Body of pancreas (tissue), 4 donors: ENCODE data around the gene KATNAL2.

Experiments used
- POLR2A ChIP-seq, 3 donors: fragments of 450-650 bp; IDR thresholded peaks; one replicate each; pipeline ENCODE4 v1.6.1; 2016; ENCODE audit warnings: antibody characterized with exemption in 3 of 3, mild to moderate bottlenecking in 2 of 3
- TF ChIP-seq, protein P1 (sequence below), 7 experiments: fragments of 450-650 bp in 4 of 7; fragments of 200-600 bp in 3 of 7; sonication (generic) in 3 of 7; IDR thresholded peaks; one replicate each; pipeline ENCODE4 v1.5.1; 2016 to 2019; ENCODE audit warnings: antibody characterized with exemption in 7 of 7

DNA sequence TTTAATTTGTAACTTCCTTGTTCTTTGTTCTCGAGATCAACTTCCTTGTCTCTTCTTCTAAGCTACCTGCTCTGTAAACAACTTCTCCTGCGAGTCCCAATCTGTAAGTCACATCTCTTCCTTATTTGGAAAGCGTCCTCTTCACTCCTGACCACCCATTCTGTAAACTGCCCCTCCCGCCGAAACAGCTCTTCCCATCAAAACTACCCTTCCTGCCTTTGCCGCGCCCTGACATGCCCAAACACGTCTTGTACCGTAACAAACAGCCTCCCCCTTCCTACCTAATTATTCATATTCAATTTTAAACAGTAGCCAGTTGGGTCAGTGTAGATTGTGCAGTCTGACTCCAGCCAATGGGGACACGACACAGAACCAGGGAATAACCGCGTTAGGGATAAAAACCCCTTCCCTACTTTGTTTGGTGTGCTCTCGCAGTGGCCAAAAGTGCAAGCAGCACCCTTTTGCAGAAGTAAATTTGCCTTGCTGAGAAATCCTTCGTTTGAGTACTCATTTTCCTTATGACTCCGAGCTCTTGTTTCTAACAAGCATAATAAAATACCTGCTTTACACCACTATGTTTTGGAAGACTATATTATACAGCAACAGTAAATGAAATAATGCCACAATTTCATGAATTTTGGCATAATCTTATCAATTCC is 39.9 kb upstream of the KATNAL2 start:
- TF ChIP-seq, protein P1, sequence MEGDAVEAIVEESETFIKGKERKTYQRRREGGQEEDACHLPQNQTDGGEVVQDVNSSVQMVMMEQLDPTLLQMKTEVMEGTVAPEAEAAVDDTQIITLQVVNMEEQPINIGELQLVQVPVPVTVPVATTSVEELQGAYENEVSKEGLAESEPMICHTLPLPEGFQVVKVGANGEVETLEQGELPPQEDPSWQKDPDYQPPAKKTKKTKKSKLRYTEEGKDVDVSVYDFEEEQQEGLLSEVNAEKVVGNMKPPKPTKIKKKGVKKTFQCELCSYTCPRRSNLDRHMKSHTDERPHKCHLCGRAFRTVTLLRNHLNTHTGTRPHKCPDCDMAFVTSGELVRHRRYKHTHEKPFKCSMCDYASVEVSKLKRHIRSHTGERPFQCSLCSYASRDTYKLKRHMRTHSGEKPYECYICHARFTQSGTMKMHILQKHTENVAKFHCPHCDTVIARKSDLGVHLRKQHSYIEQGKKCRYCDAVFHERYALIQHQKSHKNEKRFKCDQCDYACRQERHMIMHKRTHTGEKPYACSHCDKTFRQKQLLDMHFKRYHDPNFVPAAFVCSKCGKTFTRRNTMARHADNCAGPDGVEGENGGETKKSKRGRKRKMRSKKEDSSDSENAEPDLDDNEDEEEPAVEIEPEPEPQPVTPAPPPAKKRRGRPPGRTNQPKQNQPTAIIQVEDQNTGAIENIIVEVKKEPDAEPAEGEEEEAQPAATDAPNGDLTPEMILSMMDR (IDR thresholded peaks at IDR 0.05): no peak
- no peak for TF ChIP-seq POLR2A (IDR thresholded peaks at IDR 0.05)
